ENCODE data around the gene XKR3.
"Not testable (repeated sequence)": the region's sequence is repeated elsewhere in the genome, so short reads cannot be mapped to it uniquely, and the experiment has no call there.

Gene XKR3

DNA sequence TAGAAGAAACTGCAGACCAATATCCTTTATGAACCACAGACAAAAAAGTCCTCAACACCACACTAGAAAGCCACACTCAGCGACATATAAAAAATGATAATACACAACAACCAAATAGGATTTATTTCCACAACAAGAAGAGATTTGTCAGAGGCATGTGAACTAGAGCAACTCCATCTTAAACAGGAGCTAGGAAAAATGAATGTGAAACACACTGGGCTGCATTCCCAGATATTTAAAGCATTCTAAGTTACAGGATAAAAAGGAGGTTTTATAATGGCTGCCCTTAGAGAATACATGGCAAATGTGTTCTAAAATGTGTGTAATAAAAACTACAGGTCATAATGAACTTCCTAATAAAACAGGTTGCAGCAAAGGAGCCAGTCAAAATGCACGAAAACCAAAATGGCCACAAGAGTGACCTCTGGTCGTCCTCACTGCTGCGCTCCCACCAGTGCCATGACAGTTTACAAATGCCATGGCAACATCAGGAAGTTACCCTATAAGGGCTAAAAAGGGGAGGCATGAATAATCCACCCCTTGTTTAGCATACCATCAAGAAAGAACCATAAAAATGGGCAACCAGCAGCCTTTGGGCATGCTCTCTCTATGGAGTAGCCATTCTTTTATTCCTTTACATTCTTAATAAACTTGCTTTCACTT lies 21.8 kb downstream of the XKR3 start:
- no peak for DNase-seq

DNA sequence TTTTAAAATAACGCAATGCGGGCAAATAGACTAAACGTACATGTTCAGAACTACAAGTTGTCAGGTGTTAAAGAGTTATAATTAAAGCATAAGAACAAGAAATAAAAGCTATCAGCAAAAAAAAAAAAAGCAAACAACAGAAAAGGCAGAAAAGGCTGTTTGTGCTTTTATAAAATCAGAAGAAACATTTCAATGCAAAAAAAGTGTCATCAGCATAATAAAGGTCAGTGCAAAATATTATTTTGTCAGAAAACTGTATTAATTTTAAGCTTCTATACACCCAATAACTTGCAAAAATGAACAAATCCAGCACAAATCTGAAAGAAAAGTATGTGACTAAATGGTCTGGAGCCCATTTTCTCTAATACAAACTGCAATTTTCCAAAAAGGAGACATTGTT lies 23.6 kb downstream of the XKR3 start:
- DNase-seq: no peak

DNA sequence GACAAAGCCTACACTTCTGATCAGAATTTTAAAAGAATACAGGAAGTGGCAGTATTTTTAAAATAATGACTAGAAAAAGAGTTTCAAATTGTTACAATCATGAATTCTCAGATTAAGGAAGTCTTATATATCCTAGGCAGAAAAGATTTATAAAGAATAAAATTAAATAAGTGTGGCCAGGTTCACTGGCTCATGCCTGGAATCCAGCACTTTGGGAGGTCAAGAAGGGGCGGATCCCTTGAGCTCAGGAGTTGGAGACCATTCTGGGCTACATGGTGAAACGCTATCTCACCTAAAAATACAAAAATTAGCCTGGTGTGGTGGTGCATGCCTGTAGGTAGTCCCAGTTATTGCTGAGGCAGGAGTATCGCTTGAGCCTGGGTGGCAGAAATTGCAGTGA lies 24.1 kb downstream of the XKR3 start:
- no peak for DNase-seq

DNA sequence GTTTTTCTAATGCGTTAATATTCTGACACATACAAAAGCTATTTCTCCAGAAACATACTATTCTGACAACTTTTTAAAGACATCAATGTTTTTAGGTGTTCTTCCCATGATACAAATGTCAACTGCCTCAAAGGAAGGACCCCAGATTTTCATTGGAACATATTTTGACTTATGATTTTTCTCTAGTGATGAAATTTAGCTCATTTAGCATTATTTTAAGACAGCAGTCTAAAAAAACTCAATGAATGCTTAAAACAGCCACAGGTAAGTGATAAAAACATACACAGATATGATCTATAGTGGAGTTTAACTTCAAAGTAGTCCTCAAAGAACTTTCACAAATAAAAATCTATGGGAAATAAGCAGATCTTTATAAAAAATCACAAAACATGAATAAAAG lies 24.9 kb downstream of the XKR3 start:
- DNase-seq: no peak

DNA sequence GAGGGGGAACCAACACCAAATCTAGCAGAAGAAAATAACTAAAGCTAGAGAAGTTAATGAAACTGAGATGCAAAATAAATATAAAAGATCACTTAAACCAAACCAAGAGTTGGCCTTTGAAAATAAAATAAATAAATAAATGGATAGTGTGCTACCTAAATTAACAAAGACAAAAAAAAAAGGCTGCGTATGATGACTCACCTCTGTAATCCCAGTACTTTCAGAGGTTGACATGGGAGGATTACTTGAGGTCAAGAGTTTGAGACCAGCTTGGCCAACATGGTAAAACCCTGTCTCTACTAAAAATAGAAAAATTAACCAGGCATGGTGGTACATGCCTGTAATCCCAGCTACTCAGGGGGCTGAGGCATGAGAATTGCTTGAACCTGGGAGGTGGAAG lies 29.7 kb downstream of the XKR3 start:
- not testable (repeated sequence) for DNase-seq

DNA sequence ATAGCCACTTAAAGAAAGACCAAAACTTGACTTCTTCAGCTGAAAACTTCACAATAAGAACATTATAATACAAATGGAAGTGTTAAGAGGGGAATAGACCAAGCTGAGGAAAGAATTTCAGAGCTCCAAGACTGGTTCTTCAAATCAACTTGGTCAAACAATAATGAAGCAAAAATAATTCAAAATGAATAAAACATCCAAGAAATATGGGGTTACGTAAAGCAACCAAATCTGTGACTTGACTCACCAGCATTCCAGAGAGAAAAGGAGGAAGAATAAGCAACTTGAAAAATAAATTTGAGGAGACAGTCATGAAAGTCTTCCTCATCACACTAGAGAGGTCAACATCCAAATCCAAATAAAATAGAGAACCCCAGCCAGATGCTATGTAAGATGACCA lies 31.4 kb downstream of the XKR3 start:
- no peak for DNase-seq

DNA sequence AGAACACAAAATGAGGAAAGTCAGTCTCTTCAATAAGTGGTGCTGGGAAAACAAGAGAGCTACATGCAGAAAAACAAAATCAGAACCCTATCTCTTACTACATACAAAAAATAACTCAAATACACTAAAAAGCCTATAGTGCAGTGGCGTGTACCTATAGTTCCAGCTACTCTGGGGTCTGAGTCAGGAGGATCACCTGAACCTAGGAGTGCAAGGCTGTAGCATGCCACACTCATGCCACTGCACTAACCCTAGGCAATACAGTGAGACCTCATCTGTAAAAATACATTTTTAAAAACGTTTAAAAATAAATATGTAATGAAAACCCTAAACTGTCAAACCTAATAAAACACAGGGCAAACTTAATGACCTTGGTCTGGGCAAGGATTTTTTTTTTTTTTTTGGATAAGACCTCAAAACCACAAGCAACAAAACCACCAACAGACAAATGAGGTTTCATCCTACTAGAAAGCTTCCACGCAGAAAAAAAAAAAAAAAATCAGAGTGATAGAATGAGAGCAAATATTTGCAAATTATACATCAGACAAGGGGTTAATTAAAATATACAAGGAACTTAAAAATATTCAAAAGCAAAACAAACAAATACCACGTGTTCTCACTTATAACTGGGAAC lies 35.2 kb downstream of the XKR3 start:
- no peak for DNase-seq

DNA sequence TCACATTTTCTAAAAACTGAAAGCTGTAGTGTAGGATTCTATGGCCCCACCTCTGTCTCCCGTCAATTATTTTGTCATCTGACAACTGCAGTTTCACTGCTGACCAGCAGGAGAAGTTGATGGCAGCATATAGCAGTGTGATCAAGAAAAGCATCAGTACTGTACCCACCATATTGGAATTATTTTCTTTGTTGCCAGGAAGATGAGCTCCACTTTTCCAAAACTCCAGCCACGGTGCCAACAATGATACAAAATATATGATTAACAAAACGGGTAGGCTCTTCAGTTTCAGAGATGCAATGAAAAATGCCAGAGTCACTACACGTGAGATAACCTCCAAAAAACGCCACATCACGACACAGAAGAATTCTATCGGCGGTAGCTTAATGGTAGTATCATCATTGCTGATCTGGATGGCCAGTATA lies 41.3 kb downstream of the XKR3 start:
- DNase-seq: no peak

DNA sequence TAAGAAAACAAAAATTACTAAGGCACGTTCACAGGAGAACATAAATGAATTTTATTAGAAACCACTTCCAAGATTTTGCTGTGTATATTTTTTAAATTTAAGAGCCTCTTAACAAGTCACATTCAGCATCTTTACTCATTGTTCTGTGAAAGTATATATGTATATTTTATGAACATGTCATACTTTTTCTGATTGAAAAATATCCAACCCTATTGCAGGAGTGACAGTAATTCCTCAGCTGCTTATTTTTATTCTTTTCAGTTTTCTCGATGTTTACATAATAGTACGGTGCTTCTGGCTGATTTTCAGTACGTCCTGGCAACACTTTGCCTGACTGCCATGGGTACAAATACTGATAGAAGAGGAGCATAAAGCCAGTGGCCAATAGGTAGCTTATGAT lies 41.8 kb downstream of the XKR3 start:
- no peak for DNase-seq

DNA sequence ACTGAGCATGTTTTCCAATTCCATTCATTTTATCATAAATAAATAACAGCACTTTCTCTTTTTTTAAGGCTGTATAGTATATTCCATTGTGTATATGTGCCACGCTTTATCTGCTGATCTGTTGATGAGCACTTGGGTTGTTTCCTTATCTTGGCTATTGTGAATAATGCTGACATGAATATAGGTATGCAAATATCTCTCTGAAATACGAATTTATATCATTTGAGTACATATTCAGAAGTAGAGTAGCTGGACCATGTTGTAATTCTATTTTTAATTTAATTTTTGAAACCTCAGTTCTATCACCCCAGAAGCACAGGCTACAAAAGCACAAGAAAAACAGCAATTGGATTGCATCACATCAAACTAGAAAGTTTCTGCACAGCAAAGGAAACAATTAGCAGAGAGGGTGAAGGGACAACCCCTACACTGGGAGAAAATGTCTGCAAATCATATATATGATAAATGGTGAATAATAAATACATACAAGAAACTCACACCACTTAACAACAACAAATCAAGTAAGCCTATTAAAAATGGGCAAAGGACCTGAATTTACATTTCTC lies 43.4 kb downstream of the XKR3 start:
- no peak for DNase-seq

DNA sequence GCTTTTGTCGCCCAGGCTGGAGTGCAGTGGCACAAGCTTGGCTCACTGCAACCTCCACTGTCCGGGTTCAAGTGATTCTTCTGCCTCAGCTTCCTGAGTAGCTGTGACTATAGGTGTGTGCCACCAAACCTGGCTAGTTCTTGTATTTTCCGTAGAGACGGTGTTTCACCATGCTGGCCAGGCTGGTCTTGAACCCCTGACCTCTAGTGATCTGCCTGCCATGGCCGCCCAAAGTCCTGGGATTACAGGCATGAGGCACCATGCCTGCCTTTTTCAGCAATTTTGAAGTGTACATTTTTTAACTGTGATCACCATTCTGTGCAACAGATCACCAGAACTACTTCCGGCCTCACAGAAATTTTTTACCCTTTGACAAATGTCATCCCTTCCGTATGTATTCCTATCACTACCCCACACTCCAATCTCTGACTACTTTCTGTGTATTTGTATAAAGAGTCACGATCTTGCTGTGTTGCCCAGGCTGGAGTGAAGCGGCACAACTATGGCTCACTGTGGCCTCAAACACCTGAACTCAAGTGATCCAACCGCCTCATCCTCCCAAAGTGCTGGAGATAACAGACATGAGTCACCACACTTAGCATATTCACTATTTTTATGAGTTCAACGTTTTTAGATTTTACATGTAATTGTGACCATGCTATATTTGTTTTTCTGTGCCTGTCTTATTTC lies 44.0 kb downstream of the XKR3 start:
- no peak for DNase-seq

DNA sequence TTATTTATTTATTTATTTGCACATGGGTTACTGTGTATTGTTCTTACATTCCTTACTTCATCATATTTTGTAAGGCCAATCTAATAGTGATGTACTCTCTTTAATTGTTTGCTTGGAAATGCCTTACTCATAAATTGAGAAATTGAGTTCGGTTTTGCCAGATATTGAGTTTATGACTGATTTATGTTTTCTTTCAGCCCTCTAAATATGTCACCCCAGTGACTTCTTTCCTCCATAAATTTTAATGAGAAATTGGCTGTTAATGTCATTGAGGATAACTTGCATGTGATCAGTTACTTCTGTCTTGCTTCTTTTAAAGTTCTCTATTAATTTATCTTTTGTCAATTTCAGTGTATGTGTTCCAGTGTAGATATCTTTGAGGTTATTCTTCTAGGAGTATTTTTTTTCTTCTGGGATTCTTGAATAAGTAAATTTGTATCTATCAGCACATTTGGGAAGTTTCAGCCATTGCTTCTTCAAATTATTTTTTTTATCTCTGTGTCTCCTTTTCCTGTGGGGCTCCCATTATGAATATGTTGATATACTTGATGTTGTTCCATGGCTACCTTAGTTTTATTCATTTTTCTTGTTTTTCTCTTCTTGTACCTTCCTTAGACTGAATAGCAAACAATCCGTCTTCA lies 47.8 kb downstream of the XKR3 start:
- no peak for DNase-seq

DNA sequence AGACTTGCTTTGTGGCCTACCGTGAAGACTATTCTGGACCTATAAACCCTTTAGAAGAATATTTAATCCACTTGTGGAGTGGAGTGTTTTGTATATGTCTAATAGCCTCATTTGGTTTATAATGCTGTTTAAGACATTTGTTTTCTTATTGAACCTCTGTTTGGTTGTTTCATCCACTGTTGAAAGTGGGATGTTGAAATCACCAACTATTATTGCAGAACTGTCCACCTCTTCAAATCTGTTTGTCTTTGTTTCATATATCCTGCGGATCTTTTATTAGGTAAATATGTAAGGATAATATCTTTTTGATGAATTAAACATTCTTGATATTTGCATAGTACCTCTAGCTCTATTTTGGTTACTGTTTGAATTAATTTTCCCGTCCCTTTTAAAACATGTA lies 49.1 kb downstream of the XKR3 start:
- DNase-seq: no peak

DNA sequence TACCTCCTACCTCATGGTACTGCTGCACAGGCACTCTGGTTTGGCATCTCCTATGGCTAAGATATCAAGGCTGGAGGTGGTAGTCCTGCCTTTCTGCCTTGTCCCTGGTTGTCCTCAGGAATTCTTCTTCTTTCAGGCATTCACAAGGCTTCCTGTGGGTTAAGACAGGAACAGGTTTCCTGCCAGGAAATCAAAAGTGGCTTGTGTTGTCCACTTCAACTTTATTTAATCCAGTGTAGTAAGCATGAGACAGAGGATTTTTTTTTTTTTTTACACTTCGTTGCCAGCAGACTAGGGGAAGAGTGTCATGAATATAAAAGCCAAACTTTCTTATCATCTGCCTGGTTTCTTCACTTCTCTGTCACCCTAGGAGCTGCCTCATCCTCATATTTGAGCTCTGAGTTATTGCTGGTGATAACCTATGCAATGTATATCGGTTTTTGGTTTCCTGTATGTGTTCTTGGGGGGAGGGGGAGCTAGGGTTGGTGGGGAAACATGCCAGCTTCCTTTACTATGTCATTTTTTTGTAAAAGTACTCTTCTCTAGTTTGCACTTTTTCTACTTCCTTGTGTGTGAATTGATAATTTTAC lies 50.2 kb downstream of the XKR3 start:
- DNase-seq: no peak

DNA sequence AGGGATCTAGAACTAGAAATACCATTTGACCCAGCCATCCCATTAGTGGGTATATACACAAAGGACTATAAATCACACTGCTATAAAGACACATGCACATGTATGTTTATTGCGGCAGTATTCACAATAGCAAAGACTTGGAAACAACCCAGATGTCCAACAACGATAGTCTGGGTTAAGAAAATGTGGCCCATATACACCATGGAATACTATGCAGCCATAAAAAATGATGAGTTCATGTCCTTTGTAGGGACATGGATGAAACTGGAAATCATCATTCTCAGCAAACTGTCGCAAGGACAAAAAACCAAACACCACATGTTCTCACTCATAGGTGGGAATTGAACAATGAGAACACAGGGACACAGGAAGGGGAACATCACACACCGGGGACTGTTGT lies 53.6 kb downstream of the XKR3 start:
- DNase-seq: not testable (repeated sequence)

DNA sequence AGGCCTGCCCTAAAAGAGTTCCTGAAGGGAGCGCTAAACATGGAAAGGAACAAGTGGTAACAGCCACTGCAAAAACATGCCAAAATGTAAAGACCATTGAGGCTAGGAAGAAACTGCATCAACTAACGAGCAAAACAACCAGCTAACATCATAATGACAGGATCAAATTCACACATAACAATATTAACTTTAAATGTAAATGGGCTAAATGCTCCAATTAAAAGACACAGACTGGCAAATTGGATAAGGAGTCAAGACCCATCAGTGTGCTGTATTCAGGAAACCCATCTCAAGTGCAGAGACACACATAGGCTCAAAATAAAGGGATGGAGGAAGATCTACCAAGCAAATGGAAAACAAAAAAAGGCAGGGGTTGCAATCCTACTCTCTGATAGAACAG lies 57.3 kb downstream of the XKR3 start:
- DNase-seq: not testable (repeated sequence)

DNA sequence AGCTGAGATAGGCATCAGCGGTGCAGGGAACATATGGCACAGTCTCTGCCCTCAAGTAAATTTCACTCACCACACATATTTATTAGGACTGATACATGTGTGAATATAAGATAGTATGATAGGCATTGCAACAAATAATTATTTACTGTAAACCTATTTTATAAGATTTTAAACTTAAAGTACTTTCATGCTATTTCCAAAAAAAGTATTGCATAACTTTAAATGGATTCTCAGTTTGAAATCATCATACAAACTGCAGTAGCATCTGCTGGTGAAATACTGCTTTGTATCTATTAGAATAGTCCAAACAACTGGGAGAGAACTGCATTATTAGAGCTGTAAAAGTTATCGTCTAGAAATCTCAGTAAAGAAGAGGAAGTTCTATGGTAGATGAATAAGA lies 63.0 kb downstream of the XKR3 start:
- DNase-seq: not testable (repeated sequence)

DNA sequence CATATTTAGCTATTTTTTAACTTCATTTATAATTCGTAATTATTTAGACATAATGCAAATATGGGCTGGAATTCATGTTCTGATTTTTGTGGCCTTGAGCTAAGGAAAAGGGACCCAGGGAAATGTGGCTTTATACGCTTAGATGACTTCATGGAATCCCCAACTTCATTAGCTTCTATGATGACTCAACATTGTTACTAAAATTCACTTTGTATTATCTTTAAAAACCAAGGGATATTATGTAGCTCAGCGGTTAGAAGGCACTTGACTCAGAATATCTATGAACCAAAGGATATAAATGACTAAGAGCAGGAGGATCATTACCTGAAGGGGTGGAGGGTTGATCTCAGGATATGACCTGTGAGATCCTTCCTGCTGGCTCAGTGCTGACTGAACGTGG lies 64.8 kb downstream of the XKR3 start:
- not testable (repeated sequence) for DNase-seq

DNA sequence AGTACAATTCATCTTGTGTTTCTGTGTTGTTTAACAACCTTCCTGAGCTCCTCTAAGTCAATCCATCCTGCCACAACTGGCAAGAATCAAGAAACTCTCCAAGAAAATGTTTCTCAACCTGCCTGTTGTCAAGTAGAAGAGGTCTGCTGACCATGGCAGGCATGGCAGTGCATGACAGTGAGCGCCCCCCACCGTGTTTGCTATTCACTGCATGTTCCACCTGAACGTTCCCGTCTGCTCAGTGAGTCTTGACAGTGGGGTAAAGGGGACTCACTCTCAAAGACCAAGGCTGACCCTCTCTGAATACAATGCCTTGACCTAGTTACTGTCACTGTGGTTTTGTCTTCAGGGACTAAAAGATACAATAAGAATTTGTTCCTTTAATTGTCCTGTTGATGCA lies 75.9 kb downstream of the XKR3 start:
- DNase-seq: not testable (repeated sequence)

DNA sequence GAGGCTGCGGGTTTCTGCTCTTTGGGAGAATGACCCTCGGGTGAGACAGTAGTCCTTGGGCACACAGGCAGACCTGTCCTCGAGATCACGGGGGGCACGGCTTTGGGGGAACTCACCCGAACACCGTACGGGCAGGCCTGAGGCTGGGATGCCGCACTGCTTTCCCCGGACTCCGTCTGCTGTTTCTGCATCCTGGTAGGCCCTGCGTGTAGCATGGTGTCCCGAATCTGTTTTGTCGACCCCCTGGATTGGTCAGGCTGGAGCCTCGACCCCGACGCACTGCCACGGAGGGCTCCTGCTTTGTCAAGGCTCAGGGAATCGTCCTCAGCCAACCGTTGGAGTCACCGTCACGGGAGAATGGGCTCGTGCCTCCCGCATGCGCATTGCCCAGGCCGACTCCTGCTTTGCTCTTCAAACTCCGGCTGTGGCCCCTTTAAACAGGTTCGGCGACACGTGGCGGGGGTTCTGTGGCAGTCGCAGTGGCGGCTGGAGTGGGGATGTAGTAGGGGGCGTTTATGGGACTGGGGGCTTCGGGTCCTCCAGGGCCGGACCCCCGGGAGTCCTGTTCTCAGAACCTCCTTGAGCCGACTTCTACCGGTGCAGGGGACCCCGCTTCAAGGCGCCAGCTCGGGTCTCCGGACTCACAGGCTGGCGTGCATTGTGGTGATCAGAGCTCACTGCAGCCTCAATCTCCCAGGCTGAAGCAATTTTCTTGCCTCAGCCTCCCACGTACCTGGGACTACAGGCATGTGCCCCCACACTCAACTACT lies 76.9 kb downstream of the XKR3 start:
- DNase-seq: not testable (repeated sequence)

DNA sequence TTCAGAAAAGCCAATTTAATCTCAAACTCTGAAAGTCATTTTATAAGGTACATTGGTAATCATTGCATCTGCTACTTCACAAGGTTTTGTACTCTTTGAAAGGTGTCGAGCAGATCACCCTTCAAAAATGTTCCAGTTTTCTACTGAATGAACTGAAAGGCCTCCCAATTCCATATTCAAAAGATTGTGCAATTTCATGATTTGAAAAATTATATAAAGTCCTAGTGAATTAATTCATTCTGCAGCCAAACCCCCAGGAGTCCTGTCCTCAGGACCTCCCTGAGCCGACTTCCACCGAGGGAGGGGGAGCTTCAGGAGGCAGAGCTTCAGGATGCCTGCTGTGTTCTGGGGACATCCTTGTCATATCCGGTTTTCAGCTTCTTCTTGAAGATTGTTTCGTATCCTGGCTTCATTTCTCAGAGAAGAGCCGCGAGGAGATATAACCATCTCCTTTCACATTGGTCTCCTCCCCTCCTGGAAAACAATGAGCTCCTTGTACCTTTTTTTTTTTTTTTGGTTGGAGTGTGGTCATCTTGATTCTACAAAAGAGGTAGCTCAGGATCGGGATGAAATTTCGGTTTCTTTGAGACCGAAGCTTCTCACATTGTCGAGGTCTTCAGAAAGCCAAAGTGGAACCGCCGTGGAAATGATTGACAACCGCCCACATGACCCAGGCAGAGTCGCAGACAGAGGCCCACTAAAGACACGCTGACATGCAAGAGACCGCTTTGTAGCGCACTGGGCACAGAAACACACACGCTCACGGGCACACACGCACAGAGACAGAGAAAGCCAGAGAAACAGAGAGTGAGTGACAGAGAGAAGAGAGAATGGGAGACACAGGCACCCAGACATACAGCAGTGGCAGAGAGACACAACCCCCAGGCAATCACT lies 77.7 kb downstream of the XKR3 start:
- DNase-seq: not testable (repeated sequence)
